ENCODE results near the gene CPA1.

Gene CPA1

GRCh38 chr7:130356121-130356875 lies 24.0 kb upstream of the CPA1 start:
- DNase-seq: no peak

- DNase-seq: no peak
Measured at GRCh38 chr7:130356876-130357611, 23.2 kb upstream of the CPA1 start.

- no peak for DNase-seq
Measured at GRCh38 chr7:130358471-130358870, 21.8 kb upstream of the CPA1 start.

GRCh38 chr7:130359276-130359857 lies 20.9 kb upstream of the CPA1 start:
- no peak for DNase-seq

GRCh38 chr7:130360518-130360917 lies 19.8 kb upstream of the CPA1 start:
- DNase-seq: no peak

GRCh38 chr7:130361681-130362080 lies 18.6 kb upstream of the CPA1 start:
- no peak for DNase-seq

- DNase-seq: no peak
Measured at GRCh38 chr7:130362251-130362816, 18.0 kb upstream of the CPA1 start.

GRCh38 chr7:130363026-130363847 lies 17.1 kb upstream of the CPA1 start:
- no peak for DNase-seq

GRCh38 chr7:130364451-130364850 lies 15.8 kb upstream of the CPA1 start:
- no peak for DNase-seq

- DNase-seq: no peak
Measured at GRCh38 chr7:130365088-130365487, 15.2 kb upstream of the CPA1 start.

- DNase-seq: no peak
Measured at GRCh38 chr7:130365511-130366441, 14.5 kb upstream of the CPA1 start.

- DNase-seq: no peak
Measured at GRCh38 chr7:130366564-130366963, 13.7 kb upstream of the CPA1 start.

- DNase-seq: no peak
Measured at GRCh38 chr7:130367088-130367755, 13.1 kb upstream of the CPA1 start.

- no peak for DNase-seq
Measured at GRCh38 chr7:130367836-130368746, 12.2 kb upstream of the CPA1 start.

GRCh38 chr7:130369110-130369711 lies 11.1 kb upstream of the CPA1 start:
- no peak for DNase-seq

GRCh38 chr7:130369831-130370550 lies 10.3 kb upstream of the CPA1 start:
- no peak for DNase-seq

- no peak for DNase-seq
Measured at GRCh38 chr7:130371046-130371445, 9.2 kb upstream of the CPA1 start.

GRCh38 chr7:130372402-130373165 lies 7.7 kb upstream of the CPA1 start:
- DNase-seq: no peak
